Colonic mucosa (tissue), 4 donors: ENCODE measurements around the gene CTU1. TPM values are rescaled to one million over a fixed set of nuclear protein-coding genes. Genes with fewer than 3 reads are reported as not detected.
A peak's percentile ranks its signal among the peaks of the same experiment; 100 is the strongest.

ENCODE experiments used
- DNase-seq: peaks from one replicate; pipeline ENCODE4 v3.0.0-alpha.2; 2020
- H3K27ac ChIP-seq: fragments of 200-600 bp; one replicate; pipeline ENCODE4 v1.8.0; 2021
- H3K27me3 ChIP-seq: fragments of 200-600 bp; one replicate; pipeline ENCODE4 v1.8.0; 2021
- H3K36me3 ChIP-seq: fragments of 200-600 bp; one replicate; pipeline ENCODE4 v1.8.0; 2021
- H3K4me1 ChIP-seq: fragments of 200-600 bp; one replicate; pipeline ENCODE4 v1.8.0; 2021; ENCODE audit warnings: mild to moderate bottlenecking
- H3K4me3 ChIP-seq: fragments of 200-600 bp; one replicate; pipeline ENCODE4 v1.8.0; 2021
- H3K9ac ChIP-seq, 2 donors: one replicate each; pipeline ENCODE4 v1.7.0; 2013; ENCODE audit warnings: control low read depth in 2 of 2, low read depth in 2 of 2, low read length in 2 of 2
- H3K9me3 ChIP-seq: fragments of 200-600 bp; one replicate; pipeline ENCODE4 v1.8.0; 2021
- intact Hi-C: fragments of 100-400 bp; cut with DNase I; formaldehyde crosslinking; loops from one replicate; pipeline ENCODE4 v1.14.1; 2022
- total RNA-seq, 2 donors: library from RNA; stranded (reverse); fragmentation: NEBNext Ultra II Directional in 1 of 2; extraction: Animal tissue kit (Norgen Biotek cat#: 25700) in 1 of 2; gene quantifications; one replicate each; pipeline ENCODE4 v1.2.1, GENCODE V29; 2021
- TF ChIP-seq, protein P1 (sequence below): fragments of 200-600 bp; IDR thresholded peaks from one replicate; pipeline ENCODE4 v1.8.0; 2022; ENCODE audit warnings: antibody characterized with exemption, mild to moderate bottlenecking
- donor health status: healthy.
- donor health status: DM: no; HTN: no; CAD: no.
- donor health status: DM: no; HTN: no; CAD: no.

CTU1 gene
- total RNA-seq, 2 donors from 2014 or later, result 6.1 to 11.8 TPM

DNA sequence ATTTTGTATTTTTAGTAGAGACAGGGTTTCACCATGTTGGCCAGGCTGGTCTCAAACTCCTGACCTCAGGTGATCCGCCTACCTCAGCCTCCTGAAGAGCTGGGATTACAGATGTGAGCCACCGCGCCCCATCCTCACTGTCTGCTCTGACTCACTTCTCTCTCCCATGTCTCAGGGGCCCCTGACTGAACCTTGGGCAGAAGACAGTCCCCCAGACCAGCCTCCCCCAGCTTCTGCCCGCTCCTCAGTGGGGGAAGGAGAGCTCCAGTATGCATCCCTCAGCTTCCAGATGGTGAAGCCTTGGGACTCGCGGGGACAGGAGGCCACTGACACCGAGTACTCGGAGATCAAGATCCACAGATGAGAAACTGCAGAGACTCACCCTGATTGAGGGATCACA lies 21.5 kb upstream of the CTU1 start:
- H3K4me1 ChIP-seq, result no peaks in the 10 kb centered on the region
- H3K27me3 ChIP-seq, result no peaks in the 10 kb centered on the region
- TF ChIP-seq, protein P1, sequence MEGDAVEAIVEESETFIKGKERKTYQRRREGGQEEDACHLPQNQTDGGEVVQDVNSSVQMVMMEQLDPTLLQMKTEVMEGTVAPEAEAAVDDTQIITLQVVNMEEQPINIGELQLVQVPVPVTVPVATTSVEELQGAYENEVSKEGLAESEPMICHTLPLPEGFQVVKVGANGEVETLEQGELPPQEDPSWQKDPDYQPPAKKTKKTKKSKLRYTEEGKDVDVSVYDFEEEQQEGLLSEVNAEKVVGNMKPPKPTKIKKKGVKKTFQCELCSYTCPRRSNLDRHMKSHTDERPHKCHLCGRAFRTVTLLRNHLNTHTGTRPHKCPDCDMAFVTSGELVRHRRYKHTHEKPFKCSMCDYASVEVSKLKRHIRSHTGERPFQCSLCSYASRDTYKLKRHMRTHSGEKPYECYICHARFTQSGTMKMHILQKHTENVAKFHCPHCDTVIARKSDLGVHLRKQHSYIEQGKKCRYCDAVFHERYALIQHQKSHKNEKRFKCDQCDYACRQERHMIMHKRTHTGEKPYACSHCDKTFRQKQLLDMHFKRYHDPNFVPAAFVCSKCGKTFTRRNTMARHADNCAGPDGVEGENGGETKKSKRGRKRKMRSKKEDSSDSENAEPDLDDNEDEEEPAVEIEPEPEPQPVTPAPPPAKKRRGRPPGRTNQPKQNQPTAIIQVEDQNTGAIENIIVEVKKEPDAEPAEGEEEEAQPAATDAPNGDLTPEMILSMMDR, result no peak
- no peaks in the 10 kb centered on the region for H3K9me3 ChIP-seq
- DNase-seq, result no peak
- no peak overlapping the region for H3K9ac ChIP-seq
- intact Hi-C loops, result no loop called here
- H3K4me3 ChIP-seq, result no peak overlapping the region
- H3K27ac ChIP-seq, result no peak overlapping the region
- no peaks in the 10 kb centered on the region for H3K36me3 ChIP-seq

DNA sequence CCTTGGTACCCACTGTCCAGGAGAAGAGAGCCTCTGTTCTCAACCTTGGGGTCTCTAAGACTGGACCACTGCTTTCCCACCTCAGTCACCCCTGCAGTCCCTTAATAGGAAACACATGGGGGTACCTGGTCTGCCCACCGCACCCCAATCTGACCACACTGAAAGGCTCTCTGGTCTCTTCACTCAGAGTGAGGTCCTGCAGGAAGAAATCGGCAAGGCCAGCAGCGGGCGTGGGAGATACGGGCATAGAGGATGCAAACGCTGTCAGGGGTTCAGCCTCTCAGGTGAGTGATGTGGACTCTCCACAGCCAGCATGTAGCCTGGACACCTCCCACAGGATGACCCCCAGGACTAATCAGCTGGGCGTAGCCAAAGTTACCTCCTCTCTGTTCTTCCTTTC lies 20.0 kb upstream of the CTU1 start:
- Histone ChIP-seq H3K9ac (no peak overlapping the region), H3K4me3 (no peak overlapping the region), H3K27me3 (no peaks in the 10 kb centered on the region), H3K4me1 (no peaks in the 10 kb centered on the region), H3K27ac (no peak overlapping the region), H3K36me3 (no peaks in the 10 kb centered on the region), H3K9me3 (no peaks in the 10 kb centered on the region)
- intact Hi-C loops, result no loop called here
- DNase-seq, result no peak
- TF ChIP-seq, protein P1, result no peak

DNA sequence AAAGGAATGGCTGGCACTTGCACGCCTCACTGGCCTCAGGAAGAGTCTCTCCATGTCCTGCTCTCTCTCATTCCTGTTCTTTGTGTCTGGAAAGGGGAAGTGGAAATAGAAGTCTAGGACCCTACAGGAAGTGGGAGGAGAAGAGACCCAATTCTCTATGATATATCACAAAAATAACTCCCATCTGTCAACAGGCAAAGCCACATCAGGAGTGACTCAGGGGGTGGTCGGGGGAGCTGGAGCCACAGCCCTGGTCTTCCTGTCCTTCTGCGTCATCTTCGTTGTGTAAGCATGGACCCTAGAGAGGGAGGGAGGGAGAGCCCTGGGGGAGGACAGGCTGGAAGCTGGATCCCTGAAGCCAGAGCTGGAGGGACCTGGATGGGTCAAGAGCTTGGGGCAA lies 19.5 kb upstream of the CTU1 start:
- DNase-seq, result no peak
- intact Hi-C loops, result no loop called here

DNA sequence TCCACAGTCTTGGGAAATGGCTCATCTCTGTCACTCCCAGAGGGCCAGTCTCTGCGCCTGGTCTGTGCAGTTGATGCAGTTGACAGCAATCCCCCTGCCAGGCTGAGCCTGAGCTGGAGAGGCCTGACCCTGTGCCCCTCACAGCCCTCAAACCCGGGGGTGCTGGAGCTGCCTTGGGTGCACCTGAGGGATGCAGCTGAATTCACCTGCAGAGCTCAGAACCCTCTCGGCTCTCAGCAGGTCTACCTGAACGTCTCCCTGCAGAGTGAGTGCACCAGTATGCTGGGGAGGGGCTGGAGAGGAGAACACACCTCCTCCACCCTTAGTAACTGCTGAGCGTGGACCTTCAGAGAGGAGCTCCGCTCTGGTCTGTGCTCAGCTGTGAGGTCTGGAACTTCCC lies 18.8 kb upstream of the CTU1 start:
- H3K4me3 ChIP-seq, result no peak overlapping the region

More for the DNA sequence above, 19.5 kb upstream of the CTU1 start:
- H3K9me3 ChIP-seq, result no peaks in the 10 kb centered on the region
- H3K36me3 ChIP-seq, result no peaks in the 10 kb centered on the region
- TF ChIP-seq, protein P1, result no peak
- no peak overlapping the region for H3K9ac ChIP-seq
- no peaks in the 10 kb centered on the region for H3K4me1 ChIP-seq
- no peak overlapping the region for H3K4me3 ChIP-seq
- H3K27me3 ChIP-seq, result no peaks in the 10 kb centered on the region
- H3K27ac ChIP-seq, result no peak overlapping the region

DNA sequence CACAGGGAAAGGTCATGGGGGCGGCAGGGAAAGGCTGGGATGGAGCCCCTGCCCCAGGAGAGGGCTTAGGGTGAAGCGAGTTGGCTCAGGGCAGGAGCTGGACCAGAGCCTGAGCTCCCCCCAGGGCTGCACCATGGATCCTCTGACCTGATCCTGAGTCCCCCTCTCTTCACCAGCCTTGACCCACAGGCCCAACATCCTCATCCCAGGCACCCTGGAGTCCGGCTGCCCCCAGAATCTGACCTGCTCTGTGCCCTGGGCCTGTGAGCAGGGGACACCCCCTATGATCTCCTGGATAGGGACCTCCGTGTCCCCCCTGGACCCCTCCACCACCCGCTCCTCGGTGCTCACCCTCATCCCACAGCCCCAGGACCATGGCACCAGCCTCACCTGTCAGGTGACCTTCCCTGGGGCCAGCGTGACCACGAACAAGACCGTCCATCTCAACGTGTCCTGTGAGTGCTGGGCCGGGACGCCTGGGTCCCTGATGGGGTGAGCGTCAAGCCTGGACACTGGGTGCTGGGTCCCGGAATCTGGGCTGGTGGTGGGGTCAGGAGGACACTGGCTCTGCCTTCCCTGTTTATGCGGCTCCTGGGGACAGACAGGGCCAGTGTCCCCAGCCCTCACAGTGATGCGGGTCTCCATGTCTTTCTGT lies 17.3 kb upstream of the CTU1 start:
- H3K36me3 ChIP-seq, result no peaks in the 10 kb centered on the region
- H3K27me3 ChIP-seq, result no peaks in the 10 kb centered on the region
- DNase-seq, result no peak
- H3K9me3 ChIP-seq, result no peaks in the 10 kb centered on the region
- H3K9ac ChIP-seq, result no peak overlapping the region
- no peaks in the 10 kb centered on the region for H3K4me1 ChIP-seq
- intact Hi-C loops, result no loop called here
- H3K27ac ChIP-seq, result no peak overlapping the region
- TF ChIP-seq, protein P1, result no peak
- peak overlapping the region; percentile 9 for H3K4me3 ChIP-seq

More for the DNA sequence above, 18.8 kb upstream of the CTU1 start:
- DNase-seq, result no peak
- no peak overlapping the region for H3K27ac ChIP-seq
- intact Hi-C loops, result no loop called here
- TF ChIP-seq, protein P1, result no peak
- H3K27me3 ChIP-seq, result no peaks in the 10 kb centered on the region
- H3K4me1 ChIP-seq, result no peaks in the 10 kb centered on the region
- H3K36me3 ChIP-seq, result no peaks in the 10 kb centered on the region
- no peak overlapping the region for H3K9ac ChIP-seq
- H3K9me3 ChIP-seq, result no peaks in the 10 kb centered on the region
